Measurements from ENCODE around the gene CNST. TPM values are rescaled to one million over a fixed set of nuclear protein-coding genes. Genes with fewer than 3 reads are reported as not detected.

CNST gene
- total RNA-seq, 1 experiment from 2014 or later = 19.8 TPM

DNA sequence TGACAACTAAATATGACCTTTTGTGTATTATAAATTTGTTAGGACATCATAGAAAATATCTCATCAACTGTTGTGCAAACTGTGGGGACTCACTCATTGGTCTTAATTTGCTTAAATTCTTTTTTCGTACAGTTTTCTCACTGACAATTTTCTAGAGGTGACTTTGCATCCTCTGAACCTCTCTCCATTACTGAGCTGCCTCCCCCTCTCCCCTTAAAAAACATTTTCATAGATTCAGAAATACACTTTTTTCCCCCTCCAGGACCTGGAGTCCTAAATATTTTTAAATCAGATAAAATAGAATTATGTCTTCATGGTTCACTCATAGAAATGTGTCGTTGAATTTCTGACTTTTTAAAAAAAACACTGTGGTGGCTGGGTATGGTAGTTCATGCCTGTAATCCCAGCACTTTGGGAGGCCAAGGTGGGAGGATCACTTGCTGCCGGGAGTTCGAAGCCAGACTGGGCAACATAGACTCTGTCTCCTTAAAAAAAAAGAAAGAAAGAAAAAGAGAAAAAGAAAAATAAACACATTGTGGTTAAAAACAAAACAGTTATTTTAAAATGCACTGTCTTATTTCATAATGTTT, 1.5 kb downstream of the CNST start:
- TF ChIP-seq CTCF (conservative IDR thresholded peaks at IDR 0.05) = no peak
- H3K4me1 ChIP-seq (ENCODE audit: insufficient read depth, low read length) = no peaks in the 10 kb centered on the region; the same call in 1 of the 2 replicates
- peaks cover 7% of the 10 kb centered on the region for H3K23me2 ChIP-seq (ENCODE audit: insufficient read length, low read depth, low read length, poor library complexity, severe bottlenecking)
- H4K8ac ChIP-seq (replicated peaks; ENCODE audit: insufficient read length, low read depth, low read length) = no peak overlapping the region
- Mint-ChIP-seq H3K36me3 (ENCODE audit: insufficient read depth in 1 of 3, low read depth in 3 of 3) (peaks cover 2 to 18% (median 12%) of the 10 kb centered on the region in 3 experiments), H3K27ac (peak overlapping the region in 1 of 3 experiments; percentile 23; a peak in 1 of 7 replicates), H3K4me3 (peak overlapping the region; percentile 97 to 98), H3K27me3 (ENCODE audit: low read depth) (no peaks in the 10 kb centered on the region), H3K9me3 (0 out of 5 replicates have a peak, but pooled peaks cover 0 to 2% of the 10 kb centered on the region in 2 experiments), H3K4me1 (peaks cover 13 to 14% of the 10 kb centered on the region in 2 experiments)
- no peaks in the 10 kb centered on the region for H3K27me3 ChIP-seq (ENCODE audit: insufficient read depth, low read length)
- no peak overlapping the region for H4K5ac ChIP-seq (ENCODE audit: insufficient read length, low read depth, low read length)
- no peak overlapping the region for H3K23ac ChIP-seq (ENCODE audit: insufficient read length, low read depth, low read length)
- H3K27ac ChIP-seq (ENCODE audit: insufficient read length, low read depth, low read length) = no peak overlapping the region
- no peak overlapping the region for H3T11ph ChIP-seq (ENCODE audit: low read length)
- no peak overlapping the region for H3K18ac ChIP-seq (ENCODE audit: insufficient read length, low read depth, low read length)
- H3K9me3 ChIP-seq (ENCODE audit: control insufficient read depth, low read depth, low read length) = no peaks in the 10 kb centered on the region
- no peak overlapping the region for H3K56ac ChIP-seq (ENCODE audit: insufficient read length, low read depth, low read length)
- H3K4ac ChIP-seq (ENCODE audit: low read depth, low read length) = no peak overlapping the region
- no peak overlapping the region for H4K91ac ChIP-seq (ENCODE audit: insufficient read length, low read depth, low read length)
- no peak overlapping the region for H2BK120ac ChIP-seq (ENCODE audit: low read depth, low read length, poor library complexity, severe bottlenecking)
- H3K4me2 ChIP-seq (ENCODE audit: insufficient read depth, insufficient read length, low read length) = peak overlapping the region; percentile 58
- no CpG with 5 or more reads among the region's 4 CpGs for WGBS (ENCODE audit: extremely low coverage, insufficient read length, low lambda C conversion rate)
- no peak for DNase-seq
- peaks cover 4% of the 10 kb centered on the region for H3K79me1 ChIP-seq (ENCODE audit: insufficient read depth, low read depth, low read length, poor library complexity, severe bottlenecking)
- H2AFZ ChIP-seq (ENCODE audit: low read length) = no peak overlapping the region
- no peak overlapping the region for H2AK5ac ChIP-seq (ENCODE audit: insufficient read length, low read length)
- H3K14ac ChIP-seq (ENCODE audit: insufficient read depth, low read length) = no peak overlapping the region
- peak overlapping the region; percentile 41 for H3K9ac ChIP-seq (ENCODE audit: extremely low read depth, insufficient read length, low read length)
- H2BK15ac ChIP-seq (ENCODE audit: low read depth, low read length) = no peak overlapping the region
- H3K79me2 ChIP-seq (ENCODE audit: insufficient read depth, low read length) = peaks cover 14% of the 10 kb centered on the region; the same call in 1 of the 2 replicates
- H2BK5ac ChIP-seq (ENCODE audit: insufficient read length, low read length) = no peak overlapping the region
- no peaks in the 10 kb centered on the region for H4K20me1 ChIP-seq (ENCODE audit: control insufficient read depth, insufficient read depth, insufficient read length)
- no peak overlapping the region for H2BK20ac ChIP-seq (ENCODE audit: low read depth, low read length, poor library complexity, severe bottlenecking)
- H2BK12ac ChIP-seq (ENCODE audit: insufficient read length, low read depth, low read length) = no peak overlapping the region
